Measurements from ENCODE around the gene TP53BP1. TPM values are rescaled to one million over a fixed set of nuclear protein-coding genes. Genes with fewer than 3 reads are reported as not detected.

The TP53BP1 gene
- total RNA-seq, 2 donors from 2014 or later, result 23.1 to 34.2 TPM

- Histone ChIP-seq H3K4me1 (no peaks in the 10 kb centered on the region), H3K27me3 (no peaks in the 10 kb centered on the region), H3K27ac (no peak overlapping the region), H3K4me3 (no peak overlapping the region), H3K36me3 (peaks cover 34% of the 10 kb centered on the region), H3K9me3 (no peaks in the 10 kb centered on the region)
- no peak for DNase-seq (ENCODE audit: low spot score)
- no peak for TF ChIP-seq CTCF (IDR thresholded peaks at IDR 0.05)
These were observed 59.8 kb downstream of the TP53BP1 start for GRCh38 chr15:43433165-43433564.

- TF ChIP-seq CTCF (IDR thresholded peaks at IDR 0.05), result no peak
- H3K27ac ChIP-seq, result no peak overlapping the region
- H3K9me3 ChIP-seq, result no peaks in the 10 kb centered on the region
- H3K4me3 ChIP-seq, result no peak overlapping the region
- H3K36me3 ChIP-seq, result peaks cover 65% of the 10 kb centered on the region
- DNase-seq (ENCODE audit: low spot score), result no peak
- H3K27me3 ChIP-seq, result no peaks in the 10 kb centered on the region
- H3K4me1 ChIP-seq, result no peaks in the 10 kb centered on the region
These were observed 63.3 kb downstream of the TP53BP1 start for GRCh38 chr15:43429687-43430086.

GRCh38 chr15:43423793-43424192 is 69.2 kb downstream of the TP53BP1 start:
- TF ChIP-seq CTCF (IDR thresholded peaks at IDR 0.05), result no peak
- no peaks in the 10 kb centered on the region for H3K27me3 ChIP-seq
- no peak overlapping the region for H3K4me3 ChIP-seq
- no peak for DNase-seq (ENCODE audit: low spot score)
- no peak overlapping the region for H3K27ac ChIP-seq
- peaks cover 83% of the 10 kb centered on the region for H3K36me3 ChIP-seq
- no peaks in the 10 kb centered on the region for H3K4me1 ChIP-seq
- H3K9me3 ChIP-seq, result no peaks in the 10 kb centered on the region

DNA sequence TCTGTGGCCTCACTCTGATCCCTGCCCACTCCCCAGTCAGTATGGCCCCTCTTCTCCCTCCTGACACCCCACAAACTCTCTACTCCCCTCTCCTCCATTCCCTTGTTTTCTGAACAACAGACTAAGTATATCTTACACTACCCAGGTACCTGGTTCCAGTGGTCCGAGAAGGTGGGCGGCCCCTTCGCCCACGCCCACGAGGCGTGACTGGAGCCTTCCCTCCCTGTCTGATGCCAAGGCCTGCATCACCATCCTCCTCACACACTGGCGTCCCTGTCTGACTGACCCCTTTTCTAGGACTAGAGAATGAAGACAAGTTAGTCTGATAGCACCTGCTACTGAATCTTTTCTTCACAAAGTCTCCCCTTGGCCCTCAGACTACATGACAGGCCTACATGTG is 72.1 kb downstream of the TP53BP1 start:
- Histone ChIP-seq H3K27ac (no peak overlapping the region), H3K9me3 (no peaks in the 10 kb centered on the region), H3K4me3 (no peak overlapping the region), H3K4me1 (no peaks in the 10 kb centered on the region), H3K36me3 (peaks cover 72% of the 10 kb centered on the region), H3K27me3 (no peaks in the 10 kb centered on the region)
- DNase-seq (ENCODE audit: low spot score), result no peak
- TF ChIP-seq CTCF (IDR thresholded peaks at IDR 0.05), result no peak

DNA sequence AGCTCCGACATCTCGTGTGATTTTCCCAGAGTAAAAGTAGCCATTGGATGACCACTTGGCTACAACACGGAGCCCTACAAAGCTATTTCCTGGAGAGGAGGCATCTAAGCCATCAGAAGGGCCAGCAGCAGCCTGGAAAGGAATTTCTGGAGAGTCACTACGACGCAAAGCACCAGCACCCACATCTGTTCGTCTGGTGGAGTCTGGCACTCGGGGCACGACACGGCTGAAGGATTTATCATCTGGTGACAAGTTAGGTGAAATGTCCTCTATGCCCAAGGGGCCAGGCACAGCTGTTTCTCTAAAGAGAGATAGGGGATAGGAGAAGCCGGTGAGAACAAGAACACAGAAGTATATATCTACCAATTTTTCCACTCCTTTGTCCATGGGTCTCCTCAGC is 72.5 kb downstream of the TP53BP1 start:
- TF ChIP-seq CTCF (IDR thresholded peaks at IDR 0.05), result no peak
- no peaks in the 10 kb centered on the region for H3K27me3 ChIP-seq
- no peak overlapping the region for H3K27ac ChIP-seq
- H3K4me3 ChIP-seq, result no peak overlapping the region
- H3K36me3 ChIP-seq, result peaks cover 75% of the 10 kb centered on the region
- DNase-seq (ENCODE audit: low spot score), result no peak
- no peaks in the 10 kb centered on the region for H3K9me3 ChIP-seq
- H3K4me1 ChIP-seq, result no peaks in the 10 kb centered on the region

- Histone ChIP-seq H3K36me3 (peaks cover 68% of the 10 kb centered on the region), H3K27me3 (no peaks in the 10 kb centered on the region), H3K4me1 (no peaks in the 10 kb centered on the region), H3K4me3 (no peak overlapping the region), H3K9me3 (no peaks in the 10 kb centered on the region), H3K27ac (no peak overlapping the region)
- TF ChIP-seq CTCF (IDR thresholded peaks at IDR 0.05), result no peak
- no peak for DNase-seq (ENCODE audit: low spot score)
These were observed 78.8 kb downstream of the TP53BP1 start for GRCh38 chr15:43414196-43414595.

Measured in right atrium auricular region (tissue), 2 donors.